H9 (cell line): ENCODE results near the gene SLC35B2. TPM values are rescaled to one million over a fixed set of nuclear protein-coding genes. Genes with fewer than 3 reads are reported as not detected.
A peak's percentile ranks its signal among the peaks of the same experiment; 100 is the strongest.

Source experiments
- DNase-seq: peaks from one replicate; pipeline ENCODE4 v3.0.0-alpha.2; 2017
- H2AFZ ChIP-seq: one replicate; pipeline ENCODE4 v1.6.1; 2013; ENCODE audit warnings: mild to moderate bottlenecking, low read length, control low read depth, moderate library complexity
- H2AK5ac ChIP-seq: 2 replicates; pipeline ENCODE4 v1.6.1; 2013; ENCODE audit warnings: low read length, control low read depth, mixed read lengths; ENCODE audit not compliant: insufficient read length
- H2BK120ac ChIP-seq: one replicate; pipeline ENCODE4 v1.6.1; 2013; ENCODE audit warnings: low read depth, mild to moderate bottlenecking, low read length, control low read depth, inconsistent platforms; ENCODE audit not compliant: poor library complexity, severe bottlenecking
- H2BK12ac ChIP-seq: 2 replicates; pipeline ENCODE4 v1.6.1; 2013; ENCODE audit warnings: low read length, control low read depth, mixed read lengths, low read depth; ENCODE audit not compliant: insufficient read length
- H2BK15ac ChIP-seq: 2 replicates; pipeline ENCODE4 v1.6.1; 2013; ENCODE audit warnings: low read depth, low read length, control low read depth
- H2BK20ac ChIP-seq: one replicate; pipeline ENCODE4 v1.6.1; 2013; ENCODE audit warnings: low read depth, mild to moderate bottlenecking, low read length, control low read depth, inconsistent platforms; ENCODE audit not compliant: poor library complexity, severe bottlenecking
- H2BK5ac ChIP-seq: 2 replicates; pipeline ENCODE4 v1.6.1; 2013; ENCODE audit warnings: low read length, control low read depth, mixed read lengths; ENCODE audit not compliant: insufficient read length
- H3K14ac ChIP-seq: 2 replicates; pipeline ENCODE4 v1.6.1; 2013; ENCODE audit warnings: low read length, control low read depth; ENCODE audit not compliant: insufficient read depth
- H3K18ac ChIP-seq: 2 replicates; pipeline ENCODE4 v1.6.1; 2013; ENCODE audit warnings: low read depth, mild to moderate bottlenecking, mixed read lengths, low read length, control low read depth; ENCODE audit not compliant: insufficient read length
- H3K23ac ChIP-seq: 2 replicates; pipeline ENCODE4 v1.6.1; 2013; ENCODE audit warnings: low read length, control low read depth, mixed read lengths, low read depth; ENCODE audit not compliant: insufficient read length
- H3K23me2 ChIP-seq: 2 replicates; pipeline ENCODE4 v1.6.1; 2013; ENCODE audit warnings: low read depth, mild to moderate bottlenecking, mixed read lengths, low read length, control low read depth; ENCODE audit not compliant: insufficient read length, poor library complexity, severe bottlenecking
- H3K27ac ChIP-seq: 2 replicates; pipeline ENCODE4 v1.5.1; 2013; ENCODE audit warnings: low read length, control low read depth, mixed read lengths, low read depth; ENCODE audit not compliant: insufficient read length
- H3K27me3 ChIP-seq: 2 replicates; pipeline ENCODE4 v1.6.1; 2013; ENCODE audit warnings: low read length, control low read depth, inconsistent platforms; ENCODE audit not compliant: insufficient read depth
- H3K4ac ChIP-seq: 2 replicates; pipeline ENCODE4 v1.6.1; 2013; ENCODE audit warnings: low read depth, mild to moderate bottlenecking, control low read depth, inconsistent platforms, low read length, moderate library complexity
- H3K4me1 ChIP-seq: 2 replicates; pipeline ENCODE4 v1.6.1; 2013; ENCODE audit warnings: low read length, control low read depth, inconsistent platforms; ENCODE audit not compliant: insufficient read depth
- H3K4me2 ChIP-seq: 2 replicates; pipeline ENCODE4 v1.6.1; 2013; ENCODE audit warnings: low read length, control low read depth, mixed read lengths; ENCODE audit not compliant: insufficient read length, insufficient read depth
- H3K56ac ChIP-seq: 2 replicates; pipeline ENCODE4 v1.6.1; 2013; ENCODE audit warnings: low read depth, mild to moderate bottlenecking, mixed read lengths, low read length, control low read depth; ENCODE audit not compliant: insufficient read length
- H3K79me1 ChIP-seq: 2 replicates; pipeline ENCODE4 v1.6.1; 2013; ENCODE audit warnings: low read depth, mild to moderate bottlenecking, moderate library complexity, low read length, control low read depth, inconsistent platforms; ENCODE audit not compliant: insufficient read depth, poor library complexity, severe bottlenecking
- H3K79me2 ChIP-seq: 2 replicates; pipeline ENCODE4 v1.6.1; 2013; ENCODE audit warnings: low read length, control low read depth, inconsistent platforms; ENCODE audit not compliant: insufficient read depth
- H3K9ac ChIP-seq: 2 replicates; pipeline ENCODE4 v1.6.1; 2013; ENCODE audit warnings: low read length, control low read depth, mixed read lengths; ENCODE audit not compliant: insufficient read length; ENCODE audit errors: extremely low read depth
- H3K9me3 ChIP-seq: one replicate; pipeline ENCODE4 v1.6.1; 2013; ENCODE audit warnings: low read depth, low read length, inconsistent platforms; ENCODE audit not compliant: control insufficient read depth
- H3T11ph ChIP-seq: one replicate; pipeline ENCODE4 v1.6.1; 2013; ENCODE audit warnings: mild to moderate bottlenecking, low read length, control low read depth, inconsistent platforms
- H4K20me1 ChIP-seq: one replicate; pipeline ENCODE4 v1.6.1; 2013; ENCODE audit not compliant: control insufficient read depth, insufficient read length, insufficient read depth
- H4K5ac ChIP-seq: 2 replicates; pipeline ENCODE4 v1.6.1; 2013; ENCODE audit warnings: low read depth, mild to moderate bottlenecking, mixed read lengths, low read length, control low read depth; ENCODE audit not compliant: insufficient read length
- H4K8ac ChIP-seq: replicated peaks from 2 replicates; pipeline ENCODE4 v1.6.1; 2013; ENCODE audit warnings: low read length, control low read depth, mixed read lengths, low read depth; ENCODE audit not compliant: insufficient read length
- H4K91ac ChIP-seq: 2 replicates; pipeline ENCODE4 v1.6.1; 2013; ENCODE audit warnings: low read depth, mild to moderate bottlenecking, moderate library complexity, mixed read lengths, low read length, control low read depth; ENCODE audit not compliant: insufficient read length
- H3K27ac Mint-ChIP-seq, 3 experiments: 2 replicates in 2 of 3; 3 replicates in 1 of 3; pipeline ENCODE4 v1.8.0; 2020 to 2021; ENCODE audit warnings: mixed read lengths in 3 of 3, mild to moderate bottlenecking in 1 of 3, moderate library complexity in 1 of 3
- H3K27me3 Mint-ChIP-seq: 2 replicates; pipeline ENCODE4 v1.8.0; 2021; ENCODE audit warnings: low read depth, mild to moderate bottlenecking, moderate library complexity, mixed read lengths
- H3K36me3 Mint-ChIP-seq, 3 experiments: 2 replicates in 2 of 3; 3 replicates in 1 of 3; pipeline ENCODE4 v1.8.0; 2020 to 2021; ENCODE audit warnings: low read depth in 3 of 3, mixed read lengths in 3 of 3; ENCODE audit not compliant: insufficient read depth in 1 of 3
- H3K4me1 Mint-ChIP-seq, 2 experiments: 2 replicates each; pipeline ENCODE4 v1.8.0; 2020; ENCODE audit warnings: mixed read lengths in 2 of 2
- H3K4me3 Mint-ChIP-seq, 2 experiments: 2 replicates in 1 of 2; 3 replicates in 1 of 2; pipeline ENCODE4 v1.8.0; 2020 to 2021; ENCODE audit warnings: mild to moderate bottlenecking in 2 of 2, mixed read lengths in 2 of 2, moderate library complexity in 1 of 2
- H3K9me3 Mint-ChIP-seq, 2 experiments: 2 replicates in 1 of 2; 3 replicates in 1 of 2; pipeline ENCODE4 v1.8.0; 2020; ENCODE audit warnings: mild to moderate bottlenecking in 2 of 2, mixed read lengths in 2 of 2, moderate library complexity in 1 of 2
- CTCF ChIP-seq: fragments of 200-600 bp; sonication (generic); conservative IDR thresholded peaks from 3 replicates; pipeline ENCODE4 v1.8.0; 2021; ENCODE audit warnings: antibody characterized with exemption, mild to moderate bottlenecking
- WGBS: extraction: QIAGEN DNeasy Blood & Tissue Kit; methylation state at CpG from one replicate; pipeline ENCODE4 v1.1.7; 2013; ENCODE audit warnings: missing lambda C conversion rate, low lambda C conversion rate, mixed read lengths; ENCODE audit not compliant: insufficient read length; ENCODE audit errors: extremely low coverage; 5-methylcytosine and 5-hydroxymethylcytosine counted together
- total RNA-seq: library from RNA; stranded (reverse); gene quantifications from 2 replicates; pipeline ENCODE4 v1.2.1, GENCODE V29; 2021

The SLC35B2 gene
- total RNA-seq, 1 experiment from 2014 or later: 34.5 TPM

GRCh38 chr6:44265007-44265721 is 7.8 kb upstream of the SLC35B2 start, which contains the start of gene NFKBIE:
TSS of gene NFKBIE (minus strand) at chr6:44265551. CDS start at chr6:44265346, 205 bp downstream.
- peaks cover 0 to 2% (median 0%) of the 10 kb centered on the region in 3 experiments; a peak in 2 of 7 replicates for H3K36me3 Mint-ChIP-seq
- Histone ChIP-seq H3K9me3 (no peaks in the 10 kb centered on the region), H2BK120ac (no peak within 1 kb of the TSS), H3K23ac (no peak within 1 kb of the TSS), H3K27ac (no peak within 1 kb of the TSS), H3T11ph (no peak within 1 kb of the TSS), H3K4me2 (peak within 1 kb of the TSS; percentile 84), H4K20me1 (no peaks in the 10 kb centered on the region), H4K5ac (no peak within 1 kb of the TSS), H3K79me2 (no peaks in the 10 kb centered on the region), H3K4me1 (peaks cover 8% of the 10 kb centered on the region; the same call in 1 of the 2 replicates), H4K91ac (no peak within 1 kb of the TSS), H4K8ac (no peak within 1 kb of the TSS), H3K23me2 (peaks cover 18% of the 10 kb centered on the region), H2BK15ac (no peak within 1 kb of the TSS), H3K18ac (no peak within 1 kb of the TSS), H2AK5ac (no peak within 1 kb of the TSS), H3K14ac (peak within 1 kb of the TSS; percentile 11; the same call in 1 of the 2 replicates), H2BK20ac (no peak within 1 kb of the TSS), H2BK5ac (no peak within 1 kb of the TSS), H3K4ac (no peak within 1 kb of the TSS), H2BK12ac (no peak within 1 kb of the TSS), H3K27me3 (peaks cover 7% of the 10 kb centered on the region; the same call in 1 of the 2 replicates), H3K9ac (peak within 1 kb of the TSS; percentile 54), H2AFZ (no peak within 1 kb of the TSS), H3K56ac (no peak within 1 kb of the TSS), H3K79me1 (no peaks in the 10 kb centered on the region)
- H3K4me3 Mint-ChIP-seq: peak within 1 kb of the TSS; percentile 79 to 88
- peak; percentile 94 for DNase-seq
- no peak for TF ChIP-seq CTCF
- H3K27me3 Mint-ChIP-seq: peaks cover 22% of the 10 kb centered on the region
- H3K4me1 Mint-ChIP-seq: peaks cover 42 to 49% of the 10 kb centered on the region in 2 experiments
- no CpG with 5 or more reads among the region's 72 CpGs for WGBS
- H3K9me3 Mint-ChIP-seq: no peaks in the 10 kb centered on the region; a peak in 1 of 5 replicates
- peak within 1 kb of the TSS in 1 of 3 experiments; percentile 40; a peak in 1 of 7 replicates for H3K27ac Mint-ChIP-seq
